Central memory CD4-positive, alpha-beta T cell (primary cell): ENCODE measurements around the gene MAN1B1.

Experiments used
- DNase-seq: peaks from one replicate; pipeline ENCODE4 v3.0.0; 2022

The MAN1B1 gene

GRCh38 chr9:137069508-137070091 lies 17.2 kb upstream of the MAN1B1 start:
- DNase-seq, result no peak

GRCh38 chr9:137070201-137070905 lies 16.4 kb upstream of the MAN1B1 start, which contains the start of gene SAPCD2:
Gene SAPCD2 (minus strand): TSS chr9:137070557. CDS start chr9:137070460, 97 bp downstream.
- peak; percentile 85 for DNase-seq

- no peak for DNase-seq
These were observed 15.9 kb upstream of the MAN1B1 start for GRCh38 chr9:137070906-137071275.

- DNase-seq, result no peak
These were observed 15.5 kb upstream of the MAN1B1 start for GRCh38 chr9:137071282-137071681.

GRCh38 chr9:137073992-137074399 lies 12.8 kb upstream of the MAN1B1 start:
- DNase-seq, result no peak

GRCh38 chr9:137074657-137075274 lies 12.0 kb upstream of the MAN1B1 start:
- no peak for DNase-seq

- no peak for DNase-seq
These were observed 11.5 kb upstream of the MAN1B1 start for GRCh38 chr9:137075275-137075775.

GRCh38 chr9:137076636-137077009 lies 10.2 kb upstream of the MAN1B1 start:
- DNase-seq, result no peak

- DNase-seq, result peak; percentile 37
These were observed 9.6 kb upstream of the MAN1B1 start, which contains the start of gene UAP1L1 for GRCh38 chr9:137077010-137077747. Gene UAP1L1 (plus strand): TSS chr9:137077517. CDS start chr9:137077533, 16 bp downstream.

- DNase-seq, result peak; percentile 17
These were observed 8.8 kb upstream of the MAN1B1 start for GRCh38 chr9:137077758-137078693.

GRCh38 chr9:137078701-137079400 lies 7.9 kb upstream of the MAN1B1 start:
- DNase-seq, result no peak

- no peak for DNase-seq
These were observed 7.4 kb upstream of the MAN1B1 start for GRCh38 chr9:137079401-137079787.

- no peak for DNase-seq
These were observed 6.3 kb upstream of the MAN1B1 start for GRCh38 chr9:137080260-137081122.

- DNase-seq, result no peak
These were observed 4.4 kb upstream of the MAN1B1 start for GRCh38 chr9:137082222-137082924.

- DNase-seq, result no peak
These were observed 3.9 kb upstream of the MAN1B1 start for GRCh38 chr9:137082925-137083290.

- DNase-seq, result no peak
These were observed 3.3 kb upstream of the MAN1B1 start for GRCh38 chr9:137083394-137084004.

- no peak for DNase-seq
These were observed 2.3 kb upstream of the MAN1B1 start for GRCh38 chr9:137084526-137084925.

GRCh38 chr9:137085920-137086530 lies 760 bp upstream of the MAN1B1 start:
- peak; percentile 13 for DNase-seq

- DNase-seq, result no peak
These were observed 682 bp downstream of the MAN1B1 start for GRCh38 chr9:137087409-137087925.
